ENCODE results near the gene DOCK10.
A peak's percentile ranks its signal among the peaks of the same experiment; 100 is the strongest.
"Not testable (repeated sequence)": the region's sequence is repeated elsewhere in the genome, so short reads cannot be mapped to it uniquely, and the experiment has no call there.

DOCK10 gene

GRCh38 chr2:224946895-224947294, 95.4 kb downstream of the DOCK10 start:
- peak; percentile 82 for DNase-seq (ENCODE audit: low spot score)

DNA sequence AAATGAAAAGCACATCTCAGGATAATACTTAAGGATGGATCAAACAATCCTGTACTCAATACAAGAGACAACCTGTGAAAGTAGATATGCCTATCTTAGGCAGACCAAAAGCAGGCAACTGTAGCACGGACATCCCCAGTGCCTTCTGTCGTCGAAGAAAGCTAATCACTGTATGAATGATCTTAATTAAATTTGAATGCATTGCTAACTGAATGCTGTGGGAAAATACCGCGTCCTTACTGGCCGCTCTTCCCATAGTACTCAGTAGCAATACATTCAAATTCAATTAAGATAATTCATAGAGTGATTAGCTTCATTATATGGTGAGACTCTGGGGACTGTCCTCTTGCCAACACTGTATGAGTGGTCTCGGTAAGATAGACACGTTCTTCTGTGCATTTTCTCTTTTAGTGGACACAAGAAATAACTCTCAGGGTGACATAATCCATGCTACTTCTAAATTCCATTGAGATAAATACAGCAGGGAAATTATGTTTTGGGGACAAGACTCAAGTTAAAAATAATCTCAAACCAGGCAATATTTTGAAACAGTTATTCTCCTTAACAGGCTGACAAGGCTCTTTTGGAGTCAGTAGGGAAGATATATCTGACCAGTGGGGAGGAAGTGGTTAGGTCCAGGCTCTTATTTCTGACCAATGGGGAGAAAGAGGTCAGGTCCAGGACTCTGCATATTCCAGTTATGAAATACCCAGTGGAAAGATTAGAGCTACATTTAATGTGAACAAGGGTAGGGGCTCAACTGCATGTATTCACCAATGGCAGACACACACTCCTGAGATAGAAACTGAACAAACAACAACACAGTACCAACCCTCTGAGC, 97.3 kb downstream of the DOCK10 start:
- no peak for DNase-seq (ENCODE audit: low spot score)

DNA sequence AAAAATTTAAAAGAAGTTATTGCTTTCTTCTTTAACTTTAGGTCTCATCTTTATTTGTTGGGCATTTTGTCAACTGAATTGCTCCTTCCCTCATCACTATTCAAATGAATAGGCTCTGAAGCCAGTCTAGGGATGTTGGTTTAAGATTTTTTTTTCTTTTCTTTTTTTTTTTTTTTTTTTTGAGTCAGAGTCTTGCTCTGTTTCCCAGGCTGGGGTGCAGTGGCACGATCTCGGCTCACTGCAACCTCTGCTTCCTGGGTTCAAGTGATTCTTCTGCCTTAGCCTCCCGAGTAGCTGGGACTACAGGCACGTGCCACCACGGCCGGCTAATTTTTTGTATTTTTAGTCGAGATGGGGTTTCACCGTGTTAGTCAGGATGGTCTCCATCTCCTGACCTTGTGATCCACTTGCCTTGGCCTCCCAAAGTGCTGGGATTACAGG, 98.6 kb downstream of the DOCK10 start:
- not testable (repeated sequence) for DNase-seq (ENCODE audit: low spot score)

DNA sequence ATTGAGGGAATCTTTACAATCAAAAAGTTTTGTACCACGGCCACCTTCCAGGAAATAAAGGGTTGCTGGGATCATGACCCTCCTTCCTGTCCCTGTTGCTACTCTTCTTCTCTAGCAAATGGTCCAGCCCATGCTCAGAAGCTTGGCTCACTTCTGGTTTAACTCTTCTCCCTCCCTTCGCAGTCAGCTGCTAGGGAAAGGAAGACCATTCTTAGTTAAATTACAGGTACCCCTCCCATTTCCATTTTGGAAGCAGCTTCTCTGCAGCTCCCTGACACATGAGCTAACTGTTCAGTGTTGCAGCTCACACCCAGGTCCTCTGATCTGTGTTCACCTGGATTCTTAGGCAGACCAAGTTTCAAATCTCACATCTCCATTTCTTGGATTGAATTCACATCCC, 100.3 kb downstream of the DOCK10 start:
- no peak for DNase-seq (ENCODE audit: low spot score)

GRCh38 chr2:224940618-224941017, 101.7 kb downstream of the DOCK10 start:
- no peak for DNase-seq (ENCODE audit: low spot score)

GRCh38 chr2:224938651-224939182, 103.6 kb downstream of the DOCK10 start:
- DNase-seq (ENCODE audit: low spot score): peak; percentile 65

DNA sequence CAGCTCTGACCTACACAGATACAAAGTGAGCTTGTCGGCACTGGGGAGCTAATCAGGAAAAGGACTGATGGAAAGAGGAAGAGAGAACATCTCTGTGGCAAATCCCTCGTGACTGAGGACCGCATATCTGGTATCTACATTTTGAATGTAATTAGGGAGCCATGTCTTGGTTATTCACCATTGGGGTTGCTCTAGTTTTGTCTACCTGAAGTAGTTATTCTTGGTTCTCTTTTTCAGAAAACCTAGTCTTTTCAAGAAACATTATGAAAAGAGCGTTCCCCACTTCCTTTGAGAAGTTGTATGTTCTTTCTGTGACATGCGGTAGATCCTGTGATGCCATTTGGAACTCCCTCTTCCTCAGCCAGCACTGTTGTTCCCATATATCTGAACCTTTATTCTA, 104.4 kb downstream of the DOCK10 start:
- no peak for DNase-seq (ENCODE audit: low spot score)

DNA sequence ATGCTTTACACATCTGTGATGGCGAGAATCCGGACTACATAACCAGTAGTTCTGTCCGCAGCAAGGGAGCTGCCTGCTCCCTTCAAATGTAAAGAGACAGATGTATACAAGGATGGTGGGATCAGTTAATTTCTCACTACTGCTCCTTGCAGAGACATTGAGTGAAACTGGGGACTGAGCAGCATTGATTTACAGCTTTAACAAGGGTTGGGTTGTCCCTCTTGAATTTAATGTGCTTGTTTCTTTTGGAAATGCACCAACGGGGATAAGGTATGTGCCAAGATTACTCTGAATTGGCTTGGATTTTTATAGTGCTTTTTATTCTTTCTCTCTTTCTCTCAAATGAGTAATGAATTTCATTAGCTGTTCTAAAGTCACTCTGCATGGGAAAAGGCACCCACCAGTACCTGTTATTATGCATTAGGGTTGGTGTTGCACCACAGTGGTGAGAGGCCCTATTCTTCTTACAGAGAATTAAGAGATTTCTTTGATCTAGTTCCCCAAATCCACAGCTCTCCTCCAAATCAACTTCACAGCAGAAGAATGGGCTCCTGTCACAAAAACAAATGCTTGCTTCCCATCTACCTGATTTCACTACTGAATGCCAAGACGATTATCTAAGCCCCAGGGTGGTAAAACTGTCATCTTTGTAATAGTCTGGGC, 107.6 kb downstream of the DOCK10 start:
- no peak for DNase-seq (ENCODE audit: low spot score)

DNA sequence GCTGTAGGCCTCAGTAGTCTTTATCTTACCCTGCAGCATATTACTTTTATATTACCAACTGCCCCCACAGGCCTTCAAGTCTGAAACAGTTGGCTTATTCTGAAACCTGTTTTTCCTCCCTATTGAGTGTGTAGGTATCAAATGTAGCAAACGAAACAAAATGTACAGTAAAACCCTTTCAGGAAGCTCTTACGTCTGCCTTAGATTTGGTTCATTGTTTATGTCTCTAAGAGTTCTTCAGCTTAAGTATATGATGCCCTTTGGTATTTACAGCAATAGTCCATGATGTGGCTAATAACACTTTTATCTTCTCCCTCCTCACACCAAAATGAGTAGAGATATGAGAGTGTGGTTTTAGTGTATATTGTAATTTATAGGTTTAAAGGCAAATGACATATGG, 108.8 kb downstream of the DOCK10 start:
- no peak for DNase-seq (ENCODE audit: low spot score)

DNA sequence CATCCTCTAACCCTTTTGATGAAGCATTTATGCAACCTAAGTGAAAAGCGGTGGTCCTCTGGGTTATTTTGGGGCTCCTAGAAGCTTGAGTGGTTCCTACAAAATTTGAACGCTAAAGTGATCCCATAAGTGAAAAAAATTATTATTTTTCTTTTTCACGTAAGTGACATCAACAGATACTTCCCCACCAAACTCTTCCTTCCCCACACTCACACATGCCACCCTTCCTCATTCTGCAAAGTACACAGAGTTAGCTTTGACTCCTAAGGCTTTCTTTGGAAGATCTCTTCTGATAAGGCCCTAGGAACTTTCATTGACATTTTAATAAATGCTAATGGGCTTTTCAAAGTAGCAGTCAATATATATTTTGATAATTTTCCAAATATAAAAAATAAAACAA, 109.7 kb downstream of the DOCK10 start:
- DNase-seq (ENCODE audit: low spot score): no peak

GRCh38 chr2:224931956-224932355, 110.3 kb downstream of the DOCK10 start:
- no peak for DNase-seq (ENCODE audit: low spot score)

DNA sequence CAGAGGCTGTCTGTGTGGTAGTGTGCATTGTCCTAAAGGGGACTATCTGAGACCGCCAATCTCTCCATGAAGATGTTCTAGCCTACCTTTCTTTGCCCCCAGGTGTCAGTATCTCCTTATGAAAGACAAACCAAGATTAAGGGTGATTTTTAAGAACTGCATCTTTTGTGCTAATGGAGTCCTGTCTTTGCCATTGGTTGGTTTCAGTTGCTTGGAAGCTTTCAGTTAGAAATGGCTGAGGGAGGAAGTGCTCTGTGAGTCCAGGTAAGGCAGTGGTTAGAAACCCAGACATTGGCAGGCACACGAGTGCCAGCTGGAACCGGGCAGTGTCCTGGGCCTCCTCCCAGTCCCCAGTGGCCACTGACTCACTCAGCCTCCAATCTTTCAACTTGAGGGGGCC, 111.3 kb downstream of the DOCK10 start:
- no peak for DNase-seq (ENCODE audit: low spot score)

DNA sequence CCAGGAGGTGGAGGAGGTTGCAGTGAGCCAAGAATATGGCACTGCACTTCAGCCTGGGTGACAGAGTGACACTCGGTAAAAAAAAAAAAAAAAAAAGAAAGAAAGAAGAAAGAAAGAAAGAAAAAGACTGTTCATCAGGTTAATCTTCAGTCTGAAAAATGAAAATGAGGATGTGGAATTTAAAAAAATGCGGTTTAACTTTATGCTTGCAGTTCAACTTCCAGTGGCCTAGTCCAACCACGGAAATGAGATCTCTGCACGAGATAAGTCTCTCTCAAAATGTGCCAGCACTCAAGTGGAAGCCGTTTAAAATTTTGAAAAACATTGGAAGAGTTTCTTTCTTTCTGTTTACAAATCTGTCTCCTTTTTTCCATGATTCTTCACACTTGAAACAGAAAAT, 112.1 kb downstream of the DOCK10 start:
- peak; percentile 73 for DNase-seq (ENCODE audit: low spot score)

DNA sequence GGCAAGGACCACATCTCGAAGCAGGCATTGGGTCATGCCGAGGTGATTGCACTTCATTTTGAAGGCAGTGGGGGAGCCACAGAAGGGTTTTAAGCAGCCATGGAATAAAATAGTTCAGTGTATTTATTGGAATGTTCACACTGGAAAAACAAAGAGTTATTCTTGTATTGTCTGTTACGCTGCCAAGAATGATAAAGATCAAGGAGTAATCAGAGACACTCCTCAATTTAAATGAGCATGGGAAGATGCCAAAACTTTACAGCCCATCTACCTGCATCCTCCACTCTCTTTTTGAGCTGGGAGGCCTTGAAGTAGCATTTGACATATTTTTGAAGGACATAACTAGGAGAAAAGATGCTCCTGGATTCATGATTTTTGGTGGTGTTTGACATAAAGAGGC, 112.8 kb downstream of the DOCK10 start:
- no peak for DNase-seq (ENCODE audit: low spot score)

GRCh38 chr2:224927646-224928173, 114.6 kb downstream of the DOCK10 start:
- peak; percentile 82 for DNase-seq (ENCODE audit: low spot score)

DNA sequence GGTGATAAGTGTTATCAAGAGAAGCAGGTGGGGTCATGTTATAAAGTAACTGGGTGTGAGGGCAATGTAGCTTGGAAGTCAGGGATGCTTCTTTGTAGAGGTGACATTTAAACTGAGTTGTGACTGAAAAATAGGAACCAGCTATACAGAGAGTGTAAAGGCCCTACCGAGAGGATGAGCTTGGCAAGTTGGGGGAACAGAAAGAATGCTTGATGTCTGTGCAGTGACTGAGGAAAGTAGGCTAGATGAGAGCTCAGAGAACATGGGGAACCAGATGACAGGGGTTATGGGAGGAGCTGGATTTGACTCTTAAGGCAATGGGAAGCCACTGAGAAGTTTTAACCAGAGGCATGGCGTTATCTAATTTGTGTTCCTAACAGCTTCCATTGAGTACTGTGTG, 115.3 kb downstream of the DOCK10 start:
- no peak for DNase-seq (ENCODE audit: low spot score)

DNA sequence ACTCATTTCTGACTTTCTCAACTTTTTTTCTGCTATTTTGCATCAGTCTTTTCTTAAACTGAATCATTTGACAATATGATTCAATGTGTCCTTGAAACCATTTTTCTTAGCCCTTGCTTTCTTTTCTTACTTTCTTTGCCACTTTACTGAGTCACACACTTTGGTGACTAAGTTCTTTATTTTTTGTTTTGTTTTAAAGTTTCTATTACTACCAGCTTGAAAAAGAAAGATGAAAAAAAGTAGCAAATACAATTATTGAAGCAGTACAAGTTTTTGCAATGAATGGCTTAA, 116.5 kb downstream of the DOCK10 start:
- DNase-seq (ENCODE audit: low spot score): peak; percentile 82

- no peak for DNase-seq (ENCODE audit: low spot score)
Observed at GRCh38 chr2:224925061-224925809, 117.0 kb downstream of the DOCK10 start.

GRCh38 chr2:224924631-224925030, 117.6 kb downstream of the DOCK10 start:
- DNase-seq (ENCODE audit: low spot score): no peak

DNA sequence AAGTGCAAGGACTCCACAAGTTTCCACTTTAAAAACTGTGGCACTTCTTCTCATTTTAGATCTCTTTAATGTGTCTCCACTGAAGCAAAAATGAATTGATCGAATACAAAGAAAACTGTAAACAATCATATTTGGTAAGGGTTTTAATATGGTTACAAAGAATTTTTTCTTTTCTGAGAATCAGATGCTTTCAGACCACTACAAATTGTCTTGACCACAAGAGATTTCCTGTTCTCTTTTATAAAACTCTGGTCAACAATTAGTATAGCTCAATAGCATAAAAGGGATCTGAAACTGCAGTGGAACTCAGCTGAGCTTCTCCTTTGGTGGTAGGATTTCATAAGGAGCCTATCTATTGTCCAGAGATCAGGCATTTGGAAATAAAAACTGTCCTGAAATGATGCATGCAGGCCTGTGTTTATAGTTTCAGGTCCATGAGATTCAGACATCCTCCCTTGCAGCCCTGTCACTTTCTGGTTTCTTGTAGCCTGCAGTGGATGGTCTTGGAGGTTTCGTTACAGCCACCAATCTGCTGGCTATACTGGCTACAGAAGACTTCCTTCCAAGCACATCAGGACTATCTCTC, 120.0 kb downstream of the DOCK10 start:
- DNase-seq (ENCODE audit: low spot score): no peak

- DNase-seq (ENCODE audit: low spot score): no peak
Observed at GRCh38 chr2:224919472-224920110, 122.7 kb downstream of the DOCK10 start.

Data from activated CD4-positive, alpha-beta T cell treated with anti-CD3 and anti-CD28 coated beads, Interleukin-2, Interleukin-4, amounts not matched to agents 100 ng/mL and 50 ng/mL, durations not matched to agents 16 hours and 8 hours (primary cell).